H9 (cell line): ENCODE measurements around the gene SPTBN4. TPM values are rescaled to one million over a fixed set of nuclear protein-coding genes. Genes with fewer than 3 reads are reported as not detected.
A peak's percentile ranks its signal among the peaks of the same experiment; 100 is the strongest.

ENCODE experiments used
- DNase-seq: peaks from one replicate; pipeline ENCODE4 v3.0.0-alpha.2; 2017
- H2AFZ ChIP-seq: one replicate; pipeline ENCODE4 v1.6.1; 2013; ENCODE audit warnings: mild to moderate bottlenecking, low read length, control low read depth, moderate library complexity
- H2AK5ac ChIP-seq: 2 replicates; pipeline ENCODE4 v1.6.1; 2013; ENCODE audit warnings: low read length, control low read depth, mixed read lengths; ENCODE audit not compliant: insufficient read length
- H2BK120ac ChIP-seq: one replicate; pipeline ENCODE4 v1.6.1; 2013; ENCODE audit warnings: low read depth, mild to moderate bottlenecking, low read length, control low read depth, inconsistent platforms; ENCODE audit not compliant: poor library complexity, severe bottlenecking
- H2BK12ac ChIP-seq: 2 replicates; pipeline ENCODE4 v1.6.1; 2013; ENCODE audit warnings: low read length, control low read depth, mixed read lengths, low read depth; ENCODE audit not compliant: insufficient read length
- H2BK15ac ChIP-seq: 2 replicates; pipeline ENCODE4 v1.6.1; 2013; ENCODE audit warnings: low read depth, low read length, control low read depth
- H2BK20ac ChIP-seq: one replicate; pipeline ENCODE4 v1.6.1; 2013; ENCODE audit warnings: low read depth, mild to moderate bottlenecking, low read length, control low read depth, inconsistent platforms; ENCODE audit not compliant: poor library complexity, severe bottlenecking
- H2BK5ac ChIP-seq: 2 replicates; pipeline ENCODE4 v1.6.1; 2013; ENCODE audit warnings: low read length, control low read depth, mixed read lengths; ENCODE audit not compliant: insufficient read length
- H3K14ac ChIP-seq: 2 replicates; pipeline ENCODE4 v1.6.1; 2013; ENCODE audit warnings: low read length, control low read depth; ENCODE audit not compliant: insufficient read depth
- H3K18ac ChIP-seq: 2 replicates; pipeline ENCODE4 v1.6.1; 2013; ENCODE audit warnings: low read depth, mild to moderate bottlenecking, mixed read lengths, low read length, control low read depth; ENCODE audit not compliant: insufficient read length
- H3K23ac ChIP-seq: 2 replicates; pipeline ENCODE4 v1.6.1; 2013; ENCODE audit warnings: low read length, control low read depth, mixed read lengths, low read depth; ENCODE audit not compliant: insufficient read length
- H3K23me2 ChIP-seq: 2 replicates; pipeline ENCODE4 v1.6.1; 2013; ENCODE audit warnings: low read depth, mild to moderate bottlenecking, mixed read lengths, low read length, control low read depth; ENCODE audit not compliant: insufficient read length, poor library complexity, severe bottlenecking
- H3K27ac ChIP-seq: 2 replicates; pipeline ENCODE4 v1.5.1; 2013; ENCODE audit warnings: low read length, control low read depth, mixed read lengths, low read depth; ENCODE audit not compliant: insufficient read length
- H3K27me3 ChIP-seq: 2 replicates; pipeline ENCODE4 v1.6.1; 2013; ENCODE audit warnings: low read length, control low read depth, inconsistent platforms; ENCODE audit not compliant: insufficient read depth
- H3K4ac ChIP-seq: 2 replicates; pipeline ENCODE4 v1.6.1; 2013; ENCODE audit warnings: low read depth, mild to moderate bottlenecking, control low read depth, inconsistent platforms, low read length, moderate library complexity
- H3K4me1 ChIP-seq: 2 replicates; pipeline ENCODE4 v1.6.1; 2013; ENCODE audit warnings: low read length, control low read depth, inconsistent platforms; ENCODE audit not compliant: insufficient read depth
- H3K4me2 ChIP-seq: 2 replicates; pipeline ENCODE4 v1.6.1; 2013; ENCODE audit warnings: low read length, control low read depth, mixed read lengths; ENCODE audit not compliant: insufficient read length, insufficient read depth
- H3K56ac ChIP-seq: 2 replicates; pipeline ENCODE4 v1.6.1; 2013; ENCODE audit warnings: low read depth, mild to moderate bottlenecking, mixed read lengths, low read length, control low read depth; ENCODE audit not compliant: insufficient read length
- H3K79me1 ChIP-seq: 2 replicates; pipeline ENCODE4 v1.6.1; 2013; ENCODE audit warnings: low read depth, mild to moderate bottlenecking, moderate library complexity, low read length, control low read depth, inconsistent platforms; ENCODE audit not compliant: insufficient read depth, poor library complexity, severe bottlenecking
- H3K79me2 ChIP-seq: 2 replicates; pipeline ENCODE4 v1.6.1; 2013; ENCODE audit warnings: low read length, control low read depth, inconsistent platforms; ENCODE audit not compliant: insufficient read depth
- H3K9ac ChIP-seq: 2 replicates; pipeline ENCODE4 v1.6.1; 2013; ENCODE audit warnings: low read length, control low read depth, mixed read lengths; ENCODE audit not compliant: insufficient read length; ENCODE audit errors: extremely low read depth
- H3K9me3 ChIP-seq: one replicate; pipeline ENCODE4 v1.6.1; 2013; ENCODE audit warnings: low read depth, low read length, inconsistent platforms; ENCODE audit not compliant: control insufficient read depth
- H3T11ph ChIP-seq: one replicate; pipeline ENCODE4 v1.6.1; 2013; ENCODE audit warnings: mild to moderate bottlenecking, low read length, control low read depth, inconsistent platforms
- H4K20me1 ChIP-seq: one replicate; pipeline ENCODE4 v1.6.1; 2013; ENCODE audit not compliant: control insufficient read depth, insufficient read length, insufficient read depth
- H4K5ac ChIP-seq: 2 replicates; pipeline ENCODE4 v1.6.1; 2013; ENCODE audit warnings: low read depth, mild to moderate bottlenecking, mixed read lengths, low read length, control low read depth; ENCODE audit not compliant: insufficient read length
- H4K8ac ChIP-seq: replicated peaks from 2 replicates; pipeline ENCODE4 v1.6.1; 2013; ENCODE audit warnings: low read length, control low read depth, mixed read lengths, low read depth; ENCODE audit not compliant: insufficient read length
- H4K91ac ChIP-seq: 2 replicates; pipeline ENCODE4 v1.6.1; 2013; ENCODE audit warnings: low read depth, mild to moderate bottlenecking, moderate library complexity, mixed read lengths, low read length, control low read depth; ENCODE audit not compliant: insufficient read length
- H3K27ac Mint-ChIP-seq, 3 experiments: 2 replicates in 2 of 3; 3 replicates in 1 of 3; pipeline ENCODE4 v1.8.0; 2020 to 2021; ENCODE audit warnings: mixed read lengths in 3 of 3, mild to moderate bottlenecking in 1 of 3, moderate library complexity in 1 of 3
- H3K27me3 Mint-ChIP-seq: 2 replicates; pipeline ENCODE4 v1.8.0; 2021; ENCODE audit warnings: low read depth, mild to moderate bottlenecking, moderate library complexity, mixed read lengths
- H3K36me3 Mint-ChIP-seq, 3 experiments: 2 replicates in 2 of 3; 3 replicates in 1 of 3; pipeline ENCODE4 v1.8.0; 2020 to 2021; ENCODE audit warnings: low read depth in 3 of 3, mixed read lengths in 3 of 3; ENCODE audit not compliant: insufficient read depth in 1 of 3
- H3K4me1 Mint-ChIP-seq, 2 experiments: 2 replicates each; pipeline ENCODE4 v1.8.0; 2020; ENCODE audit warnings: mixed read lengths in 2 of 2
- H3K4me3 Mint-ChIP-seq, 2 experiments: 2 replicates in 1 of 2; 3 replicates in 1 of 2; pipeline ENCODE4 v1.8.0; 2020 to 2021; ENCODE audit warnings: mild to moderate bottlenecking in 2 of 2, mixed read lengths in 2 of 2, moderate library complexity in 1 of 2
- H3K9me3 Mint-ChIP-seq, 2 experiments: 2 replicates in 1 of 2; 3 replicates in 1 of 2; pipeline ENCODE4 v1.8.0; 2020; ENCODE audit warnings: mild to moderate bottlenecking in 2 of 2, mixed read lengths in 2 of 2, moderate library complexity in 1 of 2
- CTCF ChIP-seq: fragments of 200-600 bp; sonication (generic); conservative IDR thresholded peaks from 3 replicates; pipeline ENCODE4 v1.8.0; 2021; ENCODE audit warnings: antibody characterized with exemption, mild to moderate bottlenecking
- WGBS: extraction: QIAGEN DNeasy Blood & Tissue Kit; methylation state at CpG from one replicate; pipeline ENCODE4 v1.1.7; 2013; ENCODE audit warnings: missing lambda C conversion rate, low lambda C conversion rate, mixed read lengths; ENCODE audit not compliant: insufficient read length; ENCODE audit errors: extremely low coverage; 5-methylcytosine and 5-hydroxymethylcytosine counted together
- total RNA-seq: library from RNA; stranded (reverse); gene quantifications from 2 replicates; pipeline ENCODE4 v1.2.1, GENCODE V29; 2021

Gene SPTBN4
- total RNA-seq, 1 experiment from 2014 or later, result 2.9 TPM

GRCh38 chr19:40513741-40514315 is 47.0 kb downstream of the SPTBN4 start:
- Histone ChIP-seq H3K27me3 (peaks cover 34% of the 10 kb centered on the region), H4K91ac (no peak overlapping the region), H3K79me1 (no peaks in the 10 kb centered on the region), H2BK120ac (no peak overlapping the region), H2AFZ (no peak overlapping the region), H2BK20ac (no peak overlapping the region), H3K56ac (no peak overlapping the region), H3K4ac (no peak overlapping the region), H2BK12ac (no peak overlapping the region), H2BK5ac (no peak overlapping the region), H3K9me3 (peaks cover 8% of the 10 kb centered on the region), H3K23ac (no peak overlapping the region), H4K8ac (no peak overlapping the region), H3K79me2 (no peaks in the 10 kb centered on the region), H4K5ac (no peak overlapping the region), H2AK5ac (no peak overlapping the region), H3K27ac (no peak overlapping the region), H3K4me2 (no peak overlapping the region), H3K23me2 (no peaks in the 10 kb centered on the region), H2BK15ac (no peak overlapping the region), H3K9ac (no peak overlapping the region), H4K20me1 (no peaks in the 10 kb centered on the region), H3T11ph (no peak overlapping the region), H3K4me1 (no peaks in the 10 kb centered on the region), H3K18ac (no peak overlapping the region), H3K14ac (no peak overlapping the region)
- H3K9me3 Mint-ChIP-seq, result peaks cover 7 to 12% of the 10 kb centered on the region in 2 experiments; a peak in 4 of 5 replicates
- peaks cover 0 to 3% (median 0%) of the 10 kb centered on the region in 3 experiments; a peak in 1 of 7 replicates for H3K36me3 Mint-ChIP-seq
- DNase-seq, result no peak
- peaks cover 93% of the 10 kb centered on the region for H3K27me3 Mint-ChIP-seq
- WGBS, result no CpG with 5 or more reads among the region's 4 CpGs
- peak overlapping the region in 1 of 2 experiments; percentile 64; a peak in 3 of 5 replicates for H3K4me3 Mint-ChIP-seq
- no peak overlapping the region for H3K27ac Mint-ChIP-seq
- peaks cover 0 to 10% of the 10 kb centered on the region in 2 experiments; a peak in 2 of 4 replicates for H3K4me1 Mint-ChIP-seq
- no peak for TF ChIP-seq CTCF
